OCI-LY7 (cell line): ENCODE results near the gene PDLIM1. TPM values are rescaled to one million over a fixed set of nuclear protein-coding genes. Genes with fewer than 3 reads are reported as not detected.

Source experiments
- BruUV-seq: library from RNA; stranded (reverse); fragments of 400-500 nt; replicated peaks from 2 replicates; lab custom pipeline; 2021; lab: Mats Ljungman, UMichigan
- CTCF ChIA-PET: fragments of 300-600 bp; sonication (Branson Sonifier 250); formaldehyde crosslinking; loops from one replicate; lab custom pipeline; 2022; ENCODE audit warnings: antibody characterized with exemption; ENCODE audit not compliant: unreplicated experiment; lab: Charles Lee
- POLR2A ChIA-PET: fragments of 300-600 bp; sonication (Branson Sonifier 250); formaldehyde crosslinking; loops from one replicate; lab custom pipeline; 2022; ENCODE audit warnings: antibody characterized with exemption; lab: Charles Lee
- DNase-seq: peaks from one replicate; pipeline ENCODE4 v3.0.0-alpha.2; 2015; ENCODE audit warnings: low spot score
- H2AFZ ChIP-seq: fragments of 200-600 bp; sonication (generic), shearing (Covaris generic); 2 replicates; pipeline ENCODE4 v1.6.1; 2014; ENCODE audit warnings: mild to moderate bottlenecking, antibody characterized with exemption, low read length, moderate library complexity
- H3K27ac ChIP-seq: fragments of 200-600 bp; sonication (generic); 2 replicates; pipeline ENCODE4 v1.5.1; 2014; ENCODE audit warnings: mixed run types, low read depth, mild to moderate bottlenecking, moderate library complexity, low read length, inconsistent platforms; ENCODE audit not compliant: poor library complexity, severe bottlenecking
- H3K36me3 ChIP-seq: fragments of 200-600 bp; sonication (generic); 2 replicates; pipeline ENCODE4 v1.6.1; 2014; ENCODE audit warnings: mild to moderate bottlenecking, antibody characterized with exemption, low read length, moderate library complexity, mixed read lengths; ENCODE audit not compliant: insufficient read depth
- H3K4me1 ChIP-seq: fragments of 200-600 bp; sonication (generic); 2 replicates; pipeline ENCODE4 v1.5.1; 2014; ENCODE audit warnings: mild to moderate bottlenecking, low read length; ENCODE audit not compliant: insufficient read depth, poor library complexity, severe bottlenecking
- H3K4me2 ChIP-seq: fragments of 200-600 bp; sonication (generic); 2 replicates; pipeline ENCODE4 v1.6.1; 2014; ENCODE audit warnings: mild to moderate bottlenecking, low read length
- H3K4me3 ChIP-seq: fragments of 200-600 bp; sonication (generic); 2 replicates; pipeline ENCODE4 v1.5.1; 2014; ENCODE audit warnings: mild to moderate bottlenecking, low read depth, low read length; ENCODE audit not compliant: poor library complexity, severe bottlenecking
- H3K79me2 ChIP-seq: fragments of 200-600 bp; sonication (generic); 2 replicates; pipeline ENCODE4 v1.6.1; 2016; ENCODE audit warnings: low read depth, mild to moderate bottlenecking, low read length, moderate library complexity, mixed read lengths; ENCODE audit not compliant: insufficient read depth
- H3K9me2 ChIP-seq: fragments of 200-600 bp; sonication (generic); 2 replicates; pipeline ENCODE4 v1.6.1; 2016; ENCODE audit warnings: mild to moderate bottlenecking, low read length, mixed read lengths; ENCODE audit not compliant: insufficient read depth
- H3K9me3 ChIP-seq: fragments of 200-600 bp; sonication (generic); 2 replicates; pipeline ENCODE4 v1.6.1; 2014; ENCODE audit warnings: mild to moderate bottlenecking, mixed run types, low read length, mixed read lengths
- H4K20me1 ChIP-seq: fragments of 200-600 bp; sonication (generic); 2 replicates; pipeline ENCODE4 v1.6.1; 2014; ENCODE audit warnings: mild to moderate bottlenecking, antibody characterized with exemption, low read length, moderate library complexity, mixed read lengths; ENCODE audit not compliant: insufficient read depth
- EZH2phosphoT487 ChIP-seq: fragments of 200-600 bp; sonication (generic); IDR thresholded peaks from 2 replicates; pipeline ENCODE4 v1.6.1; 2018; ENCODE audit warnings: low read depth, borderline replicate concordance, mild to moderate bottlenecking, mixed run types, antibody characterized with exemption, low read length, moderate library complexity, mixed read lengths
- intact Hi-C: fragments of 100-400 bp; cut with micrococcal nuclease; formaldehyde crosslinking; loops from one replicate; pipeline ENCODE4 v1.10.0; 2022; ENCODE audit not compliant: unreplicated experiment
- total RNA-seq, 2 experiments: library from RNA; depleted of rRNA in 1 of 2; stranded (reverse); fragments of >200 nt in 1 of 2; shearing (Covaris generic) in 1 of 2; gene quantifications; 2 replicates each; pipeline ENCODE4 v1.2.3, GENCODE V29; 2014 to 2022
- TF ChIP-seq, protein P1 (sequence below): fragments of 200-600 bp; sonication (generic); conservative IDR thresholded peaks from 2 replicates; pipeline ENCODE4 v1.5.1; 2014; ENCODE audit warnings: mild to moderate bottlenecking, antibody characterized with exemption, low read length, moderate library complexity, mixed read lengths

Gene PDLIM1
- total RNA-seq, 2 experiments from 2014 or later, result 22.3 to 105 TPM

DNA sequence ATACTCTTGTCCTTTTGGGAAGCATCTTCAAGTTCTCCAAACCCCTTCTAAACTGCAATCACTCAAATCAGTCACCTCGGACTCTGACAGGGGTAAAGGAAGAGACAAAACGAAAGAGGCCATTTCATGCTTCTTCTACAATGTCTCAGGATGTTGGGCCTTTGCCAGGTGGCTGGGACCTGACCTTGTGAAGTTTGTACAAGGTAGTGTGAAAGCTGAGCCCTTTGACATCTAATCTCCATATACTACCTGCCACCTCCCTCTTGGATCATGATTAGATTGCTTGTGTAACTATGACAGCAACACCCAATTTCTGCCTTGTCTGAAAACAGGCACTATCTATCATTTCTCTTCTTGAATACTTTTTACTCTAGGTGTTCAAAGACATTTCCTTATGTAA, 35.1 kb upstream of the PDLIM1 start:
- no peak overlapping the region for H3K27ac ChIP-seq
- H3K79me2 ChIP-seq, result no peaks in the 10 kb centered on the region
- peaks cover 12% of the 10 kb centered on the region for H3K4me1 ChIP-seq
- H3K36me3 ChIP-seq, result no peaks in the 10 kb centered on the region
- ChIA-PET POLR2A (interaction anchor here (1.2 kb wide), 1 partner anchor 10 kb away, joined by 3 read pairs; no protein-coding TSS in a partner anchor), CTCF (no interaction called here)
- TF ChIP-seq EZH2phosphoT487, result no peak
- TF ChIP-seq, protein P1, sequence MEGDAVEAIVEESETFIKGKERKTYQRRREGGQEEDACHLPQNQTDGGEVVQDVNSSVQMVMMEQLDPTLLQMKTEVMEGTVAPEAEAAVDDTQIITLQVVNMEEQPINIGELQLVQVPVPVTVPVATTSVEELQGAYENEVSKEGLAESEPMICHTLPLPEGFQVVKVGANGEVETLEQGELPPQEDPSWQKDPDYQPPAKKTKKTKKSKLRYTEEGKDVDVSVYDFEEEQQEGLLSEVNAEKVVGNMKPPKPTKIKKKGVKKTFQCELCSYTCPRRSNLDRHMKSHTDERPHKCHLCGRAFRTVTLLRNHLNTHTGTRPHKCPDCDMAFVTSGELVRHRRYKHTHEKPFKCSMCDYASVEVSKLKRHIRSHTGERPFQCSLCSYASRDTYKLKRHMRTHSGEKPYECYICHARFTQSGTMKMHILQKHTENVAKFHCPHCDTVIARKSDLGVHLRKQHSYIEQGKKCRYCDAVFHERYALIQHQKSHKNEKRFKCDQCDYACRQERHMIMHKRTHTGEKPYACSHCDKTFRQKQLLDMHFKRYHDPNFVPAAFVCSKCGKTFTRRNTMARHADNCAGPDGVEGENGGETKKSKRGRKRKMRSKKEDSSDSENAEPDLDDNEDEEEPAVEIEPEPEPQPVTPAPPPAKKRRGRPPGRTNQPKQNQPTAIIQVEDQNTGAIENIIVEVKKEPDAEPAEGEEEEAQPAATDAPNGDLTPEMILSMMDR, result no peak
- intact Hi-C loops, result no loop called here
- no peak overlapping the region for H3K4me2 ChIP-seq
- H4K20me1 ChIP-seq, result no peaks in the 10 kb centered on the region
- no peaks in the 10 kb centered on the region for H3K9me3 ChIP-seq
- no peak for DNase-seq
- no peak overlapping the region for H3K4me3 ChIP-seq
- no peaks in the 10 kb centered on the region for H3K9me2 ChIP-seq
- H2AFZ ChIP-seq, result no peak overlapping the region
- no TSS peak for BruUV-seq

DNA sequence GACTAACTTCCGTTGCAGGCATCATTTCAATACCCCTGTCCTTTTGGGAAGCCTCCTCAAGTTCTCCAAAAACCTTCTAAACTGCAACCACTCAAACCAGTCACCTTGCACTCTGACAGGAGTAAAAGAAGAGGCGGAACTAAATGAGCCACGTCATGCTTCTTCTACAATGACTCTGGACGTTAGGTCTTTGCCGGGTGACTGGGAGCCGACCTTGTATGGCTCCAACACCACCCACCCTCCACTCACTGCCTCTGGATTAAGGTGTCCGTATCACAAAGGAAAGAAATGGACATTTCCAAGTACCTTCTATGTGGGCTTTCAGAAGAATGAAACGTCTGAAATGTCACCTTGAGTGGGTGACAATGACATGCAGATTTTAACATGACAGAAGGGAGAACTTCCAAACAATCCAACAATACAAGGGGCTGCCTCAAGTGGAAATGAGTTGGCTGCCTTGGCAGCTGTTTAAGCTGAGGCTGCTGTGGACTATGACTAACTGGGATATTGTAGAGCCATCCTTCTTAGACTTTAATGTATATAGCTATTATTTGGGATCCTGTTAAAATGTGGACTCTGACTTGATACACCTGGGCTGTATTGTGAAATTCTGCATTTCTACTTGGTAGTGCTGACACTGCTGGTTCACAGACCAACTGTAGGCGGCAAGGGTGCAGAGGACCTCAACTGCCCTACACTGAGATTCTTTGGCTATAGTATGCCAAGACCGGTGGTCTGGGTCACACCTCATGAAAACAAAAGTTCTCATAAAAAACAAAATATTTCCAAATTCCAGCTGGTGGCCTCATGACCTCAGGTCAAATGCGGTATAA, 33.8 kb upstream of the PDLIM1 start:
- ChIA-PET CTCF (no interaction called here), POLR2A (interaction anchor here (0.5 to 0.8 kb wide), 2 partner anchors 9 to 772 kb away, joined by 3 read pairs; no protein-coding TSS in a partner anchor)
- no peaks in the 10 kb centered on the region for H3K9me2 ChIP-seq
- H3K4me2 ChIP-seq, result no peak overlapping the region
- no peaks in the 10 kb centered on the region for H3K9me3 ChIP-seq
- no peaks in the 10 kb centered on the region for H3K36me3 ChIP-seq
- H2AFZ ChIP-seq, result no peak overlapping the region
- no peak for DNase-seq
- no peaks in the 10 kb centered on the region for H3K79me2 ChIP-seq
- TF ChIP-seq, protein P1, result no peak
- TF ChIP-seq EZH2phosphoT487, result no peak
- no peak overlapping the region for H3K27ac ChIP-seq
- no TSS peak for BruUV-seq
- intact Hi-C loops, result no loop called here
- no peak overlapping the region for H3K4me3 ChIP-seq
- H3K4me1 ChIP-seq, result peaks cover 12% of the 10 kb centered on the region
- no peaks in the 10 kb centered on the region for H4K20me1 ChIP-seq
